Measurements from ENCODE around the gene RBM5. TPM values are rescaled to one million over a fixed set of nuclear protein-coding genes. Genes with fewer than 3 reads are reported as not detected.

The RBM5 gene
- polyA plus RNA-seq, 2 of the 4 experiments (the other 2 are of a cell fraction): 78.9 to 123 TPM

DNA sequence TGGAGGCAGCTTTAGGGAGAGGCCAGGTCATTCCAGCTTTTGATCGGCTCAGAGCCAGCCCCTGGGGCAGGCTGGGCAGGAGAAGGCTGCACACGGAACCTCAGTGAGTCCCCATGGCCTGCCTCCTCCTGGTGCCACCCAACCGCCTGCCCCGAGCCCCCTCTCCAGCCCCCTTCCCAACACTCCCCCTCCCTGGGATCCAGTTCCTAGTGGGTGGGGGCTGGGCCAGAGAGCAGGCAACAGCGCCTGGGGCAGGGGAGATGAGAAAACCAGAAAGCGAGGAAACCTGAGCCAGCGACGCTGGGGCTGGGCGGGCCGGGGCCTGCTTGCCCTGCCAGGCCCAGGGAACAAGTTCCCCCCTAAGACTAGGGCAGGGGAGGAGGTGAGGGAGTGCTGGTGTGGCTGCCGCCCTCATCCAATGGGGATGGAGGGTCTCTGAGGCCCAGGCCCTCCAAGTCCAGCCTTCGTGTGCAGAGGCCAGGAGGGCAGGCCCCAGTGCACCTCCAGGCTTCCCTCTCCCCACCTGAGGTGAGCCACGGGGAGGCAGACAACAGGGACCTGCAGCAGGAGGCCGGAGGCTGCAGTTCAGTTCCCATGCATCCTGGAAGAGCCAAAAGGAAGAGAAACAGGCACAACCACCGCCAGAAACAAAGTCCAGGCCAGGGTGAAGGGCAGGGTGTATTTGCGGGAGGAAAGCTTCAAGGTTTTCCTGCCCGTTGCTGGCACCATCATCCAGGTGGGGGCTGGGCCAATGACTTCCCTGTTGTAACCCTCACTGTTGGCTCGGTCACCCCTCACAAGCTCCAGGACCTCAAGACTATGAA lies 62.4 kb downstream of the RBM5 start:
- ChIA-PET POLR2A (no interaction called here), CTCF (interaction anchor here (0.8 to 1.9 kb wide), 7 partner anchors 16 to 45 kb away, joined by 3 to 7 read pairs (median 3); no protein-coding TSS in a partner anchor)
- 82% methylated on average over 6 of the region's 18 CpGs for WGBS (ENCODE audit: missing lambda C conversion rate)
- no peak overlapping the region for H3K4me3 ChIP-seq
- TF ChIP-seq FOSB (CRISPR knock-in tag; IDR thresholded peaks at IDR 0.05) (no peak), ZSCAN20 (CRISPR knock-in tag; IDR thresholded peaks at IDR 0.05) (no peak), BHLHE40 (IDR thresholded peaks at IDR 0.05; ENCODE audit: low read depth, low read length) (no peak), RARB (CRISPR knock-in tag; IDR thresholded peaks at IDR 0.05) (no peak), RNF2 (IDR thresholded peaks at IDR 0.05; ENCODE audit: borderline replicate concordance, low read depth) (no peak), MAFK (IDR thresholded peaks at IDR 0.05; ENCODE audit: partially characterized antibody) (no peak), TFCP2L1 (CRISPR knock-in tag; IDR thresholded peaks at IDR 0.05) (no peak), FOXS1 (CRISPR knock-in tag; IDR thresholded peaks at IDR 0.05) (no peak), CEBPB (IDR thresholded peaks at IDR 0.05) (no peak), MAZ (IDR thresholded peaks at IDR 0.05; ENCODE audit: borderline replicate concordance, low read depth, low read length) (no peak), RCOR1 (IDR thresholded peaks at IDR 0.05; ENCODE audit: low read depth, low read length) (no peak), TP53 (CRISPR knock-in tag; IDR thresholded peaks at IDR 0.05) (no peak)
- TF ChIP-seq, protein P1, sequence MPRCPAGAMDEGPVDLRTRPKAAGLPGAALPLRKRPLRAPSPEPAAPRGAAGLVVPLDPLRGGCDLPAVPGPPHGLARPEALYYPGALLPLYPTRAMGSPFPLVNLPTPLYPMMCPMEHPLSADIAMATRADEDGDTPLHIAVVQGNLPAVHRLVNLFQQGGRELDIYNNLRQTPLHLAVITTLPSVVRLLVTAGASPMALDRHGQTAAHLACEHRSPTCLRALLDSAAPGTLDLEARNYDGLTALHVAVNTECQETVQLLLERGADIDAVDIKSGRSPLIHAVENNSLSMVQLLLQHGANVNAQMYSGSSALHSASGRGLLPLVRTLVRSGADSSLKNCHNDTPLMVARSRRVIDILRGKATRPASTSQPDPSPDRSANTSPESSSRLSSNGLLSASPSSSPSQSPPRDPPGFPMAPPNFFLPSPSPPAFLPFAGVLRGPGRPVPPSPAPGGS (IDR thresholded peaks at IDR 0.05): no peak
- TF ChIP-seq, protein P2, sequence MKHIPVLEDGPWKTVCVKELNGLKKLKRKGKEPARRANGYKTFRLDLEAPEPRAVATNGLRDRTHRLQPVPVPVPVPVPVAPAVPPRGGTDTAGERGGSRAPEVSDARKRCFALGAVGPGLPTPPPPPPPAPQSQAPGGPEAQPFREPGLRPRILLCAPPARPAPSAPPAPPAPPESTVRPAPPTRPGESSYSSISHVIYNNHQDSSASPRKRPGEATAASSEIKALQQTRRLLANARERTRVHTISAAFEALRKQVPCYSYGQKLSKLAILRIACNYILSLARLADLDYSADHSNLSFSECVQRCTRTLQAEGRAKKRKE (CRISPR knock-in tag; IDR thresholded peaks at IDR 0.05; ENCODE audit: low read depth): no peak
- H3K4me1 ChIP-seq: peaks cover 7% of the 10 kb centered on the region; the same call in 1 of the 3 replicates
- ATAC-seq (no peak), DNase-seq (ENCODE audit: low read depth in 1 of 2, low spot score in 1 of 2) (no peak), FAIRE-seq (no peak)
- H3K27ac ChIP-seq: no peak overlapping the region
- H3K9me3 ChIP-seq: no peaks in the 10 kb centered on the region
- H3K4me2 ChIP-seq: no peak overlapping the region

DNA sequence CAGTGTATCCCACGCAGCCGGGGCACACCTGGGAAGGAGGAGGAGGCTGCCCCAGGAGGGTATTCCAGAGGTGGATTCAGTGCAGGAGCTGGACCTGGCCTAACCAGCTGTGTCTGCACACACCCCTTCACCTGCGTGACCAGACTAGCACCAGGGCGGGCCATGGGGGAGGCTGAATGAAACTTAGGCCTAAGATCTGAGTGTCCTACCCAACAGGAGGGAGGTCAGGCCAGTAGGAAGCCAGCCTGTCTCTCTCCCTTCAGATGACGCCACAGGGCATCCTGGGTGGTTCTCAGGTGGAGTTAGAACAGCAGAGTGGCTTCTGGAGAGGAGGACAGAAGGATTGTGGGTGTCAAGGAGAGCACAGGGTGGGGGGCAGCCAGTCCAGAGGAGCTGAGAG lies 63.0 kb downstream of the RBM5 start:
- Histone ChIP-seq H3K4me3 (no peak overlapping the region), H3K27ac (no peak overlapping the region), H3K9me3 (no peaks in the 10 kb centered on the region), H3K4me1 (peaks cover 13% of the 10 kb centered on the region; the same call in 2 of the 3 replicates), H3K4me2 (no peak overlapping the region)
- POLR2A ChIA-PET: no interaction called here
- WGBS (ENCODE audit: missing lambda C conversion rate): 96% methylated on average over 4 of the region's 5 CpGs
- no peak for FAIRE-seq
- TF ChIP-seq TFCP2L1 (CRISPR knock-in tag; IDR thresholded peaks at IDR 0.05) (no peak), RARB (CRISPR knock-in tag; IDR thresholded peaks at IDR 0.05) (no peak), EP300 (IDR thresholded peaks at IDR 0.05) (no peak), NR3C1 (IDR thresholded peaks at IDR 0.05) (no peak), CHD4 (IDR thresholded peaks at IDR 0.05; ENCODE audit: borderline replicate concordance) (no peak), KDM1A (IDR thresholded peaks at IDR 0.05; ENCODE audit: low read depth) (no peak), ESRRA (IDR thresholded peaks at IDR 0.05; ENCODE audit: borderline replicate concordance, low read length) (no peak), CBX2 (IDR thresholded peaks at IDR 0.05; ENCODE audit: borderline replicate concordance, low read depth) (no peak), HOXB13 (CRISPR knock-in tag; IDR thresholded peaks at IDR 0.05; ENCODE audit: low read depth) (no peak), PHF8 (IDR thresholded peaks at IDR 0.05; ENCODE audit: borderline replicate concordance, low read depth) (no peak)
- TF ChIP-seq, protein P3, sequence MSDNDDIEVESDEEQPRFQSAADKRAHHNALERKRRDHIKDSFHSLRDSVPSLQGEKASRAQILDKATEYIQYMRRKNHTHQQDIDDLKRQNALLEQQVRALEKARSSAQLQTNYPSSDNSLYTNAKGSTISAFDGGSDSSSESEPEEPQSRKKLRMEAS (IDR thresholded peaks at IDR 0.05): no peak
- TF ChIP-seq, protein P4, sequence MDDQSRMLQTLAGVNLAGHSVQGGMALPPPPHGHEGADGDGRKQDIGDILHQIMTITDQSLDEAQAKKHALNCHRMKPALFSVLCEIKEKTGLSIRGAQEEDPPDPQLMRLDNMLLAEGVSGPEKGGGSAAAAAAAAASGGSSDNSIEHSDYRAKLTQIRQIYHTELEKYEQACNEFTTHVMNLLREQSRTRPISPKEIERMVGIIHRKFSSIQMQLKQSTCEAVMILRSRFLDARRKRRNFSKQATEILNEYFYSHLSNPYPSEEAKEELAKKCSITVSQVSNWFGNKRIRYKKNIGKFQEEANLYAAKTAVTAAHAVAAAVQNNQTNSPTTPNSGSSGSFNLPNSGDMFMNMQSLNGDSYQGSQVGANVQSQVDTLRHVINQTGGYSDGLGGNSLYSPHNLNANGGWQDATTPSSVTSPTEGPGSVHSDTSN (IDR thresholded peaks at IDR 0.05): no peak
- no peak for DNase-seq (ENCODE audit: low read depth in 1 of 2, low spot score in 1 of 2)
- ATAC-seq: no peak
- CTCF ChIA-PET: interaction anchor here (0.8 to 1.9 kb wide), 5 partner anchors 30 to 74 kb away, joined by 3 to 10 read pairs (median 3); no protein-coding TSS in a partner anchor
